AG20443 (cell line): ENCODE data around the gene TIMM29.

Experiments used
- DNase-seq: peaks from one replicate; pipeline ENCODE4 v3.0.0; 2012; ENCODE audit warnings: low spot score, mixed read lengths

TIMM29 gene

GRCh38 chr19:10928563-10929401 is at the start of gene TIMM29, which contains the start of gene YIPF2:
TSS of gene TIMM29 (plus strand) at chr19:10928811. CDS start at chr19:10928823, 12 bp downstream.
TSS of gene YIPF2 (minus strand) at chr19:10928639. CDS start at chr19:10928410, 229 bp downstream.
- peak; percentile 97 for DNase-seq

GRCh38 chr19:10881403-10882107 is 47.1 kb upstream of the TIMM29 start:
- DNase-seq: no peak

DNA sequence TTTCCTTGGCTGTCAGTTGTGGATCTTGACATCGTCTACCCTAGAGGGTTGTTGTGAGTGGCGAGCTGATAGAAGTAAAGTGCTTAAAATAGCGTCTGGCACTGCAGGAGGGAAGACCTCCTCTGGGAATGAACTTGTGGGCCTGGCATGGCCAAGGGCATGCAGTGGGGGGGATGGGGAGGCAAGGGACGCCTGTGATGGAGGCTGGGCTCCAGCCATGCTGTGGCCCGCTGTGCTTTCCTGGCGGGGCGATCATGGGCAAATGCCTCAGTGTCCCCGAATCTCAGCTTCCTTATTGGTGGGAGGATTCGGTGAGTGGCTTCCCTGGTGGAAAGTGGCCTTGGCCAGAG is 46.5 kb upstream of the TIMM29 start:
- no peak for DNase-seq

DNA sequence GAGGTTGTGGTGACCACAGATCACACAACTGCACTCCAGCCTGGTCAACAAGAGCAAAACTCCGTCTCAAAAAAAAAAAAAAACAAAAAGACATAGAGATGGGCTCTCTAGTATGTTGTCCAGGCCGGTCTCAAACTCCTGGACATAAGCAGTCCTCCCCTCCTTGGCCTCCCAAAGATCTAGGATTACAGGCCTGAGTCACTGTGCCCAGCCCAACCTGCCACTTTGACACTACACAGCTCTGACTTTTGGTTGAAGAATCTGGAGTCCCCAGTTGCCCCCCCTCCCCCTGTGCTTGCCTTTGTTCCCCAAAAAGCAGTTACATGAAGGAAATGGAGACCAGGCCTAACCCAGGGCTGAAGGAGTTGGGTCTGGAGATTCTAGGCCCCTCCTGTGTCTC is 44.3 kb upstream of the TIMM29 start:
- DNase-seq: peak; percentile 73

GRCh38 chr19:10885201-10886169 is 43.1 kb upstream of the TIMM29 start:
- DNase-seq: peak; percentile 12

DNA sequence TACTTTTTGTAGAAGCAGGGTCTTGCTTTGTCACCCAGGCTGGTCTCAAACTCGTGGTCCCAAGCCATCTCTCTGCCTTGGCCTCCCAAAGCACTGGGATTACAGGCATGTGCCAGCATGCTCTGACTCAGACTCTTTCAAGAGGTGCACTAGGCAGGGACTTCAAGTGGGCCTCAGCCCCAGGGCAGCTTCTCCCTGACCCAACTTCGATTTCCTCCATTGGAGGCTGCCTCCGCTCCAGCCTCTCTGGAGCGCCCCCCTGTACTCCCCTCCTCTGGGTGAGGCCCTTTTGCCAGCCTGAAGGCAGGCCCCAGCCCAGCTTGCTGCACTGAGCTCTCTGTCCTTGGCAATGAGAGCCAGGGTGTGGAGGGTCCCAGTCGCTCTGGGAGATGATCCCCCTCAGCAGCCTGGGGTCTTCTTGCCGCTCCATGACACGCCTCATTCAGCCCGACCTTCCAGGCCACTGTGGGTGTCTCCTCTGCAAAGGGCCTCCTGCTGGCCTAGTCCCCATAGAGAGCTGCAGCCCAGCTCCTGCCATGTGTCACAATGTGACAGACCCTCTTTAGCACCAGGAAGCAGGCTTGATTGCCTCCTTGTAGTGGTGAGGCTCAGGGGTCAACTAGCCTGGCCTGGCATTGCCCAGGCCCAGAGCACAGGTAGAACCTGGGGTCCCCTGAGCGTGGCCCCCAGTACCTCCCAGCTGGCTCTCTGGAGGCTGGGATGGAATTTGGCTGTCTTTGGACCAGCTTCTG is 40.8 kb upstream of the TIMM29 start:
- no peak for DNase-seq

DNA sequence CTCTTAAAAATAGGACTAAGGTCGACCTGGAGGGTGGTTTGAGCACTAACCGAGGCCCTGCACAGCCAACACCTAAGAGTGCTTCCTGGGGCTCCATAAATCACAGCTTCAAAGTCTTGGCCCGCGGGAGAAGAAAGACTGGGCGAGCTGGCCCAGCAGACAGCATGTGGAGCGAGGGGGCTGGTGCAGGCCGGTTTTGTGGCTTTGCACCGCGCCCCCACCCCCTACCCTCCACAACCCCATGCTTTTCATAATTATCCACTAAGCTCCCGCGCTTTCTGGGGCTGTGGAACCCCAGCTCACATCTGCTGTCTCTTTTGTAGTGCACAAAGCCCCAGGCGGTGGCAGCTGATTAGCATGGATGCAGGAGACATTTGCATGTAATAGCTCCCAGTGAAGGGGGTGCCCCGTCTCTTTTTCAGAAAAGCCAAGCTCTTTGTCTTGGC is 40.2 kb upstream of the TIMM29 start:
- no peak for DNase-seq

DNA sequence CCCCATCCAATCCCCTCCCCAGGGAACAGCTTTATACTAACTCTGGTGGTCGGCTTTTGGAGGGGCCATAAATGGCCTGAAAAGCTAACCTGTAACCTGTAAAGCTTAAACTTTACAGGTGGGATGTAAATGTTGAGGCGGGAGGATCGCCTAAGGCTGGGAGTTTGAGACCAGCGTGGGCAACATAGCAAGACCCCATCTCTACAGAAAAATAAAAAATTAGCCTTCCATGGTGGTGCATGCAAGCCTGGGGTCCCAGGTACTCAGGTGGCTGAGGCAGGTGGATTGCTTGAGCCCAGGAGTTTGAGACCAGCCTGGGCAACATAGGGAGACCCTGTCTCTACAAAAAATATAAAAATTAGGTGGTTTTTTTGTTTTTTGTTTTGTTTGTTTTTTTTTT is 38.7 kb upstream of the TIMM29 start:
- DNase-seq: no peak

DNA sequence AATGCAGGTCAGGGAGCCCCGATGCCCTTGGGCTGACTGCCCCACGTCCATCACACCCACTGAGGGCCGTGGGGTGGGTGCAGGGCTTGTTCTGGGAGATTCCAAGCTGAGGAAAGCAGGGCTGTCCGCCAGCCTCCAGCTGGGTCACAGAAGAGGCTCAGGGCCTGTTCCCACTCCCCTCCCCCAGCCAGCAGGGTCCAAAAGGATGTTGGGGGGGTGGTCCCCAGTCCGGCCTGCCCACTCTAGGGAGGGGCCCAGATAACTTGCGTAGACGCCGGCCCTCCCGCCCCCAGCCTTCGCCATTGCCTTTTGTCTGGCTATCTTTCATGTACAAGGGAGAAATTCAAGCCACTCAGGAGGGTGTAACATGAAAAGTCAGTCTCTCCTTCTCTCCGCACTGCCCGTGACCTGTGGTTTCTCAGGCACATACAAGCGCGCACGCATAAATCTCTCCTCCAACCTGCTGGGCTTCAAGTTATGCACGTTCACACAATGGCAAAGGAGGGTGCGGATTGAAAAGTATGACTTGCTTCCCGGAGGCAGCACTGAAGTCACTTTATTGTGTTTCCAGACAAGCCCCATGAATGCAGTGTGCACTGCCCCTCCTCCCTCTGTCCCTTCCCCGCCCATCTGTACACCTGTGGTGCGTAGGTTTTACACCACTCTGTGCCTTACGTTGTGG is 37.1 kb upstream of the TIMM29 start:
- DNase-seq: no peak

- no peak for DNase-seq
Measured at GRCh38 chr19:10892256-10892655, 36.4 kb upstream of the TIMM29 start.

- no peak for DNase-seq
Measured at GRCh38 chr19:10894911-10895213, 33.7 kb upstream of the TIMM29 start.

GRCh38 chr19:10895363-10895762 is 33.2 kb upstream of the TIMM29 start:
- no peak for DNase-seq

DNA sequence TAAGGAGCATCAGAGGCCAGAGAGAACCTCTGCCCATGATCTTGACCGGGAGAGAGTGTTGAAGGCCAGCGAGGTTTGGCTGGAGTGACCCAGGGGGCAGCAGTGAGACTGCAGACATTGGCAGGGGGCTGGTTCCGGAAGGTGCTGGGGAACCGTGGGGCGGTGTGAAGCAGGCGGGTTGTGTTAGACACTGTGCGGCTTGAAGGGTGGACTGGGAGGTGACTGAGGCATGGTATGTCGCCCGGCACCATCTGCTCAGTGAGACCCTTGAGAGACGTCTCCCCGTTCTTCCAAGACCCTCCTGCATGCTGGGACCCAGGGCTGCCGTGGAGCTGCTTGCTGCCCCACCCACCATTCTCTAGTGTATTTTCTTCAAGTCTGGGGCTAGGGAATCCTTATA is 32.7 kb upstream of the TIMM29 start:
- DNase-seq: no peak

DNA sequence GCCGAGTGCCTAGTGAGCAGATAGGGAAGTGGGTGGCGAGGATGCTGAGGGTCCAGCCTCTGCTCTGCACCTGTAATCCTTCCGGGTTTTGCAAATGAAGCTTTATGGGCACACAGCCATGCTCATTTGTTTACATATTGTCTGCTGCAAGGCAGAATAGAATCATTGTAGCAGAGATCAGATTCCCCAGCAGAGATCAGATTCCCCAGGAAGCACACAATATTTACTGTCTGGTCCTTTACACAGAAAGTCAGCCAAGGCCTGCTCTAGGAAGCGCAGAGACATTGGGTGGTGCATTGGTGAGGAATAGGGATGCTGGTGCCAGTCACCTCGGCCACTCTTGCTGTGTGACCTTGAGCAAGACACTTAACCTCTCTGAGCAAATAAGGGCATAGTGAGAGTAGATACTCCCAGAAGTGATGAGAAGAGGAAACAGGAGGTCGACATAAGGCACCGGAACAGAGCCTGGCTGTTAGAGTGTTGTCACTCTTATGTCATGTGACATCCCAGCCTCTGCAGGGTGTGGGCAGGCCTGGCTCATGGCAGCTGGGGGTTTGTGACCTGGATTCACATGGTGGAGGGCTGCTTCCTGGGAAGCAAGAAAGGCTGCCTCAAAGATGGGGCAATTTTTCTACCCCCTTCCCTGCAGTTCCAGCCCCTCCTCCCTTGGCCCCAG is 31.6 kb upstream of the TIMM29 start:
- no peak for DNase-seq

DNA sequence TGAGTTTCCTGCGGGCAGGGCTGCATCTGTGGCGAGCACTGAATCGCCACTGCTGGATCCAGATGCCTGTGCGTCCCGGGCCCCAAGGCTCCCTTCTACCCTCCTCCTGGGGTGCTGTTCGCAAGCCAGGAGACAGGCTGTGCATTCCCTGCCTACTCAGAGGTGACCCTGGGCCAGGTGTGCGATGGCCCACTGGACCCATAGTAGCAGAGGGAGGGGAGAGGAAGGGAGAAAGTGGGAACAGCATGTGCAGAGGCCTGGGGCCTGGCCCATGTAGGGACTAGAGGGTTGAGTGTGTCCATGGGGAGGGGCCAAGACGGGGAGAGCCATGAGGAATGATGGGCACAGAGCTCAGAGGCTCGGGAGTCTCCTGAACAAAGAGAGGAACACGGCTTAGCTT is 30.0 kb upstream of the TIMM29 start:
- DNase-seq: no peak

DNA sequence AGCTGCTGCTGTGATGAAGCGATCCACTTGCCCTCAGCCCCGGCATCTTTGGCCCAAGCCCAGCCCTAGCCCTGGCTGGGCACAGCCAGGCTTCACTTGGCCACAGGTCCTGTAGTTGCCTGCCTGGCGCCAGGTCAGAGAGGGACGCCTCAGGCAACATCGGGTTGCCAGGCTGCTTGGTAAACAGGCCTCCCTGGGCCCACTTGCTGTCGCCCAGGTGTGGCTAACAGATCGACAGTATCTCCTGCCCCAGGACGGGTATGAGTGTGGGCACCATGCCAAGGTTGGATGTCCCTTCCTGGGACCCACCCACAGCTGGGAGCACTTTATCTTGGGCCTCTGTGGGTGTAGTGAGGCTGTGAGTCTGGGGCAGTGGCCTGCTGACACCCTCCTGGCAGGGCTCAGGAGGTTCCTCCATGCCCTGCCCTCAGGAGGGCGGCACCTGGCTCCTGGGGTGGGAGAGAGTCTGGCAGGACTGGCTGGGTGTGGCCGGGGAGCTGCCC is 29.4 kb upstream of the TIMM29 start:
- no peak for DNase-seq

GRCh38 chr19:10907925-10908324 is 20.7 kb upstream of the TIMM29 start:
- no peak for DNase-seq

DNA sequence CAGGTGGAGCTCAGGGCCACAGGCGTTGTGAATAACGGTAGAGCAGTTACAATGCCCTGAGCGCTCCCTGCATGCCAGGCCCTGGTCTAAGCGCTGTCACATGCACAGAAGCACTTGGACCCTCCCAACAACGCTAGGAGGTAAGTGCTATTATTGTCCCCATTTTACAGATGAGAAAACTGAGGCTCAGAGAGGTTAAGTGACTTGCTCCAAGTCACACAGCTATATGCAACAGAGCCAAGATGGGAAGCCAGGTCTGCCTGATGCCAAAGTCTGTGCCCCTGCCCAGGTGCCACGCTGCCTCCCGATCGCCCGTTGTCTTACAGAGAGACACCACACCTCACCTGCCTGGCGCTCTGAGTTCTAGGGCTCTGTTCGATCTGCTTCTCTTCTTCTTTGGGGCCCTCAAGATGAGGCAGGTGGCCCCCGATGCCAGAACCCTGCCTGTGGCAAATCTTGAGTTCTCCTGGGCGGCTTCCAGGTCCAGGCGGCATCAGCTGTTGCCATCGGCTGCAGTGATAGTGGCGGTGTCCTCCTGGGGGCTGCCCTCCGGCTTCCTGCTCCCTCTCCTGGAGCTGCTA is 20.1 kb upstream of the TIMM29 start:
- no peak for DNase-seq

- DNase-seq: no peak
Measured at GRCh38 chr19:10911579-10912363, 16.8 kb upstream of the TIMM29 start.
